Vagina (tissue), 2 donors: ENCODE results near the gene MAEL.

ENCODE experiments used
- CTCF ChIP-seq, 3 experiments: fragments of 450-650 bp in 2 of 3; fragments of 200-600 bp in 1 of 3; sonication (generic) in 1 of 3; IDR thresholded peaks; one replicate each; pipeline ENCODE4 v1.5.1; 2017 to 2019; ENCODE audit warnings: antibody characterized with exemption in 3 of 3, mild to moderate bottlenecking in 2 of 3, moderate library complexity in 2 of 3
- POLR2A ChIP-seq, 2 donors: fragments of 450-650 bp; IDR thresholded peaks; one replicate each; pipeline ENCODE4 v1.6.1; 2017; ENCODE audit warnings: antibody characterized with exemption in 2 of 2, mild to moderate bottlenecking in 2 of 2, moderate library complexity in 2 of 2
- POLR2AphosphoS5 ChIP-seq, 2 donors: sonication (generic); formaldehyde crosslinking; IDR thresholded peaks; one replicate each; pipeline ENCODE4 v1.9.0; 2017; ENCODE audit warnings: antibody characterized with exemption in 2 of 2, mild to moderate bottlenecking in 2 of 2, low read depth in 1 of 2; ENCODE audit not compliant: insufficient read depth in 1 of 2

DNA sequence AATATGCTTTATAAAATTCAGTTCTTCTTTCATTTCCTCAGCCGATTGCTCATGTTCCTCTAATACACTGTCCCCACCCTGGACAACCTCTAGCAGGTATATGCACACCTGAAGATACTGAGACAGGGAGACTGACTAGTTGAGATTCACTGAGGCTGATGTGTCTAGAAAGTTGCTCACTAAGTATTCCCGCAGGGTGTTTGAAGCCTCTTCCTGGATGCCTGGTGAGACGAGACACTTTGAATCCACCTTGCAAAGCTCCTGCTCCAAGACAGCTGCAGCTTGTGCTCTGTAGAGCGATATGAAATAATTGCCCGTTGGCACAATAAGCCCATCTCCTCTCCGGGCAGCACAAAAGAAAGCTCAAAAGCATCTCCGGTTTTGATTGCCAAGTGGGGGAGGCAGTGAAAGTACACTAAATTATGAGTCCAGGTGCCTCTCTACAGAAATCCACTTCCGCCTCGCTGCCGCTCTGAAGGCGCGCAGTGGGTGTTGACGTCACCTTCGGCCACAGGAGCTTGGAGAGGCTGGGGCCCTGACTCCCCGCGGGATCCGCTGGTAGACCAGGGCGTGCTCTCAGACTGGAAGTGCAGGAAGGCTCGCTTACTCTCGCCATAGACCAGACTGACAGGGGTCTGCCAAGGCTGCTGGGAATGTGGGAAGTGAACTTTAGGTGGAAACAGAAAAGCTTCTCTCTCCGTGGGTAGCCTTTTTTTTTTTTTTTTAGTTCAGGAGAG is 54.8 kb downstream of the MAEL start:
- TF ChIP-seq CTCF (IDR thresholded peaks at IDR 0.05) (no peak), POLR2A (IDR thresholded peaks at IDR 0.05) (no peak), POLR2AphosphoS5 (IDR thresholded peaks at IDR 0.05; ENCODE audit: insufficient read depth in 1 of 2, low read depth in 1 of 2) (peak in 1 of 2 donors; percentile 23)
